Neural cell (in vitro differentiated cells): ENCODE results near the gene RHO.

Experiments
- CTCF ChIP-seq: fragments of 450-650 bp; IDR thresholded peaks from 2 replicates; pipeline ENCODE4 v1.5.1; 2014; ENCODE audit warnings: antibody characterized with exemption, mild to moderate bottlenecking, moderate library complexity; ENCODE audit not compliant: poor library complexity, severe bottlenecking
- EZH2 ChIP-seq: fragments of 200-600, 300-800 bp; shearing (Covaris generic), sonication (generic); IDR thresholded peaks from 2 replicates; pipeline ENCODE4 v1.6.1; 2014; ENCODE audit warnings: antibody characterized with exemption, low read length, borderline replicate concordance, mild to moderate bottlenecking; ENCODE audit not compliant: insufficient read depth, poor library complexity, severe bottlenecking
- POLR2AphosphoS5 ChIP-seq: IDR thresholded peaks from 2 replicates; pipeline ENCODE4 v1.6.1; 2012
- RAD21 ChIP-seq: fragments of 450-650 bp; conservative IDR thresholded peaks from 2 replicates; pipeline ENCODE4 v1.6.1; 2014; ENCODE audit warnings: antibody characterized with exemption, mild to moderate bottlenecking, moderate library complexity
- REST ChIP-seq: IDR thresholded peaks from 2 replicates; pipeline ENCODE4 v1.6.1; 2012; ENCODE audit warnings: borderline replicate concordance
- SMC3 ChIP-seq: fragments of 450-650 bp; conservative IDR thresholded peaks from 2 replicates; pipeline ENCODE4 v1.6.1; 2014; ENCODE audit warnings: antibody characterized with exemption, mild to moderate bottlenecking, moderate library complexity; ENCODE audit not compliant: poor library complexity
- TAF1 ChIP-seq: IDR thresholded peaks from 2 replicates; pipeline ENCODE4 v1.6.1; 2012; ENCODE audit warnings: low read depth

- TF ChIP-seq REST (no peak), CTCF (no peak), TAF1 (no peak), POLR2AphosphoS5 (no peak), SMC3 (no peak), EZH2 (no peak), RAD21 (no peak)
Observed at GRCh38 chr3:129492691-129493090, 35.7 kb upstream of the RHO start.
